GM23248 (cell line): ENCODE measurements around the gene RASGRF1. TPM values are rescaled to one million over a fixed set of nuclear protein-coding genes. Genes with fewer than 3 reads are reported as not detected.

ENCODE experiments used
- DNase-seq: peaks from one replicate; pipeline ENCODE4 v3.0.0-alpha.2; 2015
- H2AFZ ChIP-seq: fragments of 200-600 bp; sonication (generic); 2 replicates; pipeline ENCODE4 v1.6.1; 2016; ENCODE audit warnings: antibody characterized with exemption
- H3F3A ChIP-seq: fragments of 200-600 bp; sonication (generic); 2 replicates; pipeline ENCODE4 v1.6.1; 2016; ENCODE audit warnings: mild to moderate bottlenecking, antibody characterized with exemption, mixed run types; ENCODE audit not compliant: insufficient read depth
- H3K27ac ChIP-seq: fragments of 200-600 bp; sonication (generic); 2 replicates; pipeline ENCODE4 v1.5.1; 2016; ENCODE audit warnings: mild to moderate bottlenecking
- H3K27me3 ChIP-seq: fragments of 200-600 bp; sonication (generic); replicated peaks from 2 replicates; pipeline ENCODE4 v1.6.1; 2016; ENCODE audit warnings: mild to moderate bottlenecking; ENCODE audit not compliant: insufficient read depth
- H3K36me3 ChIP-seq: fragments of 200-600 bp; sonication (generic); 2 replicates; pipeline ENCODE4 v1.6.1; 2016; ENCODE audit warnings: low read depth, mild to moderate bottlenecking
- H3K4me1 ChIP-seq: fragments of 200-600 bp; sonication (generic); 2 replicates; pipeline ENCODE4 v1.6.1; 2016; ENCODE audit warnings: mild to moderate bottlenecking; ENCODE audit not compliant: insufficient read depth
- H3K4me2 ChIP-seq: fragments of 200-600 bp; sonication (generic); one replicate; pipeline ENCODE4 v1.6.1; 2016; ENCODE audit warnings: mild to moderate bottlenecking; ENCODE audit not compliant: unreplicated experiment
- H3K4me3 ChIP-seq: fragments of 200-600 bp; sonication (generic); 2 replicates; pipeline ENCODE4 v1.5.1; 2016; ENCODE audit warnings: mild to moderate bottlenecking
- H3K79me2 ChIP-seq: fragments of 200-600 bp; sonication (generic); 2 replicates; pipeline ENCODE4 v1.6.1; 2016; ENCODE audit warnings: mild to moderate bottlenecking; ENCODE audit not compliant: insufficient read depth
- H3K9ac ChIP-seq: fragments of 200-600 bp; sonication (generic); 2 replicates; pipeline ENCODE4 v1.6.1; 2016; ENCODE audit warnings: mild to moderate bottlenecking
- H3K9me2 ChIP-seq: fragments of 200-600 bp; sonication (generic); 2 replicates; pipeline ENCODE4 v1.6.1; 2016; ENCODE audit warnings: mixed run types, mild to moderate bottlenecking, moderate library complexity; ENCODE audit not compliant: insufficient read depth
- H3K9me3 ChIP-seq: fragments of 200-600 bp; sonication (generic); one replicate; pipeline ENCODE4 v1.6.1; 2017; ENCODE audit warnings: low read depth
- H4K20me1 ChIP-seq: fragments of 200-600 bp; sonication (generic); 2 replicates; pipeline ENCODE4 v1.6.0; 2016; ENCODE audit not compliant: insufficient read depth
- EZH2 ChIP-seq: fragments of 200-600 bp; sonication (generic); IDR thresholded peaks from 2 replicates; pipeline ENCODE4 v1.6.1; 2018; ENCODE audit warnings: antibody characterized with exemption, mild to moderate bottlenecking; ENCODE audit not compliant: insufficient read depth, poor library complexity, severe bottlenecking
- EZH2phosphoT487 ChIP-seq: fragments of 200-600 bp; sonication (generic); IDR thresholded peaks from 2 replicates; pipeline ENCODE4 v1.6.1; 2018; ENCODE audit warnings: antibody characterized with exemption, moderate library complexity, mild to moderate bottlenecking, low read depth; ENCODE audit not compliant: insufficient read depth
- WGBS, 2 experiments: methylation state at CpG; one replicate each; pipeline ENCODE4 v1.1.6; 2015 to 2017; ENCODE audit warnings: low lambda C conversion rate in 2 of 2, low coverage in 1 of 2; ENCODE audit errors: missing lambda C conversion rate in 2 of 2; 5-methylcytosine and 5-hydroxymethylcytosine counted together
- in situ Hi-C: fragments of 300-500 bp; cut with MboI; formaldehyde crosslinking; loops from 2 replicates; pipeline ENCODE4 v1.15.0; 2020
- polyA plus RNA-seq: library from polyadenylated mRNA; unstranded; fragments of >200 nt; fragmentation: Nextera tagmentation; extraction: Ambion mirVana; gene quantifications from 2 replicates; pipeline ENCODE4 v1.2.1, GENCODE V29; 2016
- total RNA-seq: library from RNA; depleted of rRNA; stranded (reverse); fragments of >200 nt; shearing (Covaris generic); gene quantifications from 2 replicates; pipeline ENCODE4 v1.2.3, GENCODE V29; 2014

RASGRF1 gene
- total and polyA plus RNA-seq, 2 experiments from 2014 or later, result not detected

GRCh38 chr15:78977591-78978347 lies 112.8 kb downstream of the RASGRF1 start:
- in situ Hi-C loops, result no loop called here
- WGBS, 2 experiments, result 79 to 92% methylated on average over 8 to 10 of the region's 10 CpGs
- no peak overlapping the region for H3K4me2 ChIP-seq

GRCh38 chr15:78977091-78977571 lies 113.4 kb downstream of the RASGRF1 start:
- no peak overlapping the region for H3K9ac ChIP-seq
- in situ Hi-C loops, result no loop called here
- H3K9me2 ChIP-seq, result no peaks in the 10 kb centered on the region
- H4K20me1 ChIP-seq, result no peaks in the 10 kb centered on the region
- TF ChIP-seq EZH2 (no peak), EZH2phosphoT487 (no peak)
- H3K9me3 ChIP-seq, result no peaks in the 10 kb centered on the region
- H3K79me2 ChIP-seq, result no peaks in the 10 kb centered on the region
- H3K4me1 ChIP-seq, result no peaks in the 10 kb centered on the region
- no peak overlapping the region for H2AFZ ChIP-seq
- no peaks in the 10 kb centered on the region for H3F3A ChIP-seq
- no peak overlapping the region for H3K27ac ChIP-seq
- no peak overlapping the region for H3K4me3 ChIP-seq
- 73% methylated on average over 4 of the region's 4 CpGs for WGBS, 2 experiments
- DNase-seq, result no peak
- no peak overlapping the region for H3K4me2 ChIP-seq
- no peaks in the 10 kb centered on the region for H3K27me3 ChIP-seq
- no peaks in the 10 kb centered on the region for H3K36me3 ChIP-seq

More at GRCh38 chr15:78977591-78978347, 112.8 kb downstream of the RASGRF1 start:
- H3K27me3 ChIP-seq, result no peaks in the 10 kb centered on the region
- no peaks in the 10 kb centered on the region for H3F3A ChIP-seq
- TF ChIP-seq EZH2phosphoT487 (no peak), EZH2 (no peak)
- H2AFZ ChIP-seq, result no peak overlapping the region
- no peaks in the 10 kb centered on the region for H3K79me2 ChIP-seq
- no peaks in the 10 kb centered on the region for H3K9me3 ChIP-seq
- H4K20me1 ChIP-seq, result no peaks in the 10 kb centered on the region
- H3K9me2 ChIP-seq, result no peaks in the 10 kb centered on the region
- H3K36me3 ChIP-seq, result no peaks in the 10 kb centered on the region
- H3K9ac ChIP-seq, result no peak overlapping the region
- H3K27ac ChIP-seq, result no peak overlapping the region
- no peaks in the 10 kb centered on the region for H3K4me1 ChIP-seq
- no peak overlapping the region for H3K4me3 ChIP-seq
- DNase-seq, result no peak

GRCh38 chr15:78976691-78977090 lies 113.9 kb downstream of the RASGRF1 start:
- Histone ChIP-seq H3K9me2 (no peaks in the 10 kb centered on the region), H3K9me3 (no peaks in the 10 kb centered on the region), H3K4me2 (no peak overlapping the region), H3F3A (no peaks in the 10 kb centered on the region), H4K20me1 (no peaks in the 10 kb centered on the region), H3K79me2 (no peaks in the 10 kb centered on the region), H3K4me3 (no peak overlapping the region), H2AFZ (no peak overlapping the region), H3K4me1 (no peaks in the 10 kb centered on the region), H3K36me3 (no peaks in the 10 kb centered on the region), H3K9ac (no peak overlapping the region), H3K27me3 (no peaks in the 10 kb centered on the region), H3K27ac (no peak overlapping the region)
- in situ Hi-C loops, result no loop called here
- TF ChIP-seq EZH2phosphoT487, result no peak
- DNase-seq, result no peak
- WGBS, 2 experiments, result 73 to 76% methylated on average over 7 of the region's 7 CpGs

- H2AFZ ChIP-seq, result no peak overlapping the region
- in situ Hi-C loops, result no loop called here
- no peaks in the 10 kb centered on the region for H3F3A ChIP-seq
- H3K9me3 ChIP-seq, result no peaks in the 10 kb centered on the region
- H3K27ac ChIP-seq, result no peak overlapping the region
- H3K36me3 ChIP-seq, result no peaks in the 10 kb centered on the region
- no peak for DNase-seq
- no peak overlapping the region for H3K4me2 ChIP-seq
- no peaks in the 10 kb centered on the region for H3K4me1 ChIP-seq
- no peaks in the 10 kb centered on the region for H4K20me1 ChIP-seq
- no peak overlapping the region for H3K9ac ChIP-seq
- no peaks in the 10 kb centered on the region for H3K9me2 ChIP-seq
- no peak overlapping the region for H3K4me3 ChIP-seq
- H3K79me2 ChIP-seq, result no peaks in the 10 kb centered on the region
- TF ChIP-seq EZH2phosphoT487 (no peak), EZH2 (no peak)
- 83 to 89% methylated on average over 7 of the region's 7 CpGs for WGBS, 2 experiments
- H3K27me3 ChIP-seq, result no peaks in the 10 kb centered on the region
These were observed 116.2 kb downstream of the RASGRF1 start for GRCh38 chr15:78974272-78974918.
